ENCODE results near the gene TROAP. TPM values are rescaled to one million over a fixed set of nuclear protein-coding genes. Genes with fewer than 3 reads are reported as not detected.
"Not testable (repeated sequence)": the region's sequence is repeated elsewhere in the genome, so short reads cannot be mapped to it uniquely, and the experiment has no call there.

Gene TROAP
- polyA plus RNA-seq, 4 donors = 14.6 to 38.3 (median 25.5) TPM

GRCh38 chr12:49327887-49328286 lies 4.8 kb downstream of the TROAP start:
- DNase-seq (ENCODE audit: low read depth in 4 of 4, low spot score in 2 of 4) = no peak

GRCh38 chr12:49328816-49329215 lies 5.8 kb downstream of the TROAP start:
- no peak for DNase-seq (ENCODE audit: low read depth in 4 of 4, low spot score in 2 of 4)

- DNase-seq (ENCODE audit: low read depth in 4 of 4, low spot score in 2 of 4) = no peak
Measured at GRCh38 chr12:49330032-49330619, 7.1 kb downstream of the TROAP start.

GRCh38 chr12:49330631-49331379 lies 7.8 kb downstream of the TROAP start:
- DNase-seq (ENCODE audit: low read depth in 4 of 4, low spot score in 2 of 4) = no peak

- no peak for DNase-seq (ENCODE audit: low read depth in 4 of 4, low spot score in 2 of 4)
Measured at GRCh38 chr12:49331380-49332222, 8.5 kb downstream of the TROAP start.

GRCh38 chr12:49332441-49332861 lies 9.4 kb downstream of the TROAP start:
- no peak for DNase-seq (ENCODE audit: low read depth in 4 of 4, low spot score in 2 of 4)

GRCh38 chr12:49332891-49333371 lies 9.9 kb downstream of the TROAP start:
- DNase-seq (ENCODE audit: low read depth in 4 of 4, low spot score in 2 of 4) = no peak

- not testable (repeated sequence) for DNase-seq (ENCODE audit: low read depth in 4 of 4, low spot score in 2 of 4)
Measured at GRCh38 chr12:49333778-49334177, 10.7 kb downstream of the TROAP start.

GRCh38 chr12:49334226-49334625 lies 11.2 kb downstream of the TROAP start:
- no peak for DNase-seq (ENCODE audit: low read depth in 4 of 4, low spot score in 2 of 4)

- no peak for DNase-seq (ENCODE audit: low read depth in 4 of 4, low spot score in 2 of 4)
Measured at GRCh38 chr12:49334681-49335080, 11.6 kb downstream of the TROAP start.

- DNase-seq (ENCODE audit: low read depth in 4 of 4, low spot score in 2 of 4) = no peak
Measured at GRCh38 chr12:49335118-49335954, 12.3 kb downstream of the TROAP start.

- DNase-seq (ENCODE audit: low read depth in 4 of 4, low spot score in 2 of 4) = no peak
Measured at GRCh38 chr12:49335955-49336644, 13.0 kb downstream of the TROAP start.

- no peak for DNase-seq (ENCODE audit: low read depth in 4 of 4, low spot score in 2 of 4)
Measured at GRCh38 chr12:49336645-49337584, 13.9 kb downstream of the TROAP start, which contains the start of gene C1QL4. TSS of gene C1QL4 (minus strand) at chr12:49337188. CDS start at chr12:49336477, 711 bp downstream.

- no peak for DNase-seq (ENCODE audit: low read depth in 4 of 4, low spot score in 2 of 4)
Measured at GRCh38 chr12:49338830-49339463, 15.9 kb downstream of the TROAP start.

- no peak for DNase-seq (ENCODE audit: low read depth in 4 of 4, low spot score in 2 of 4)
Measured at GRCh38 chr12:49339464-49339861, 16.4 kb downstream of the TROAP start.

- no peak for DNase-seq (ENCODE audit: low read depth in 4 of 4, low spot score in 2 of 4)
Measured at GRCh38 chr12:49340095-49340870, 17.2 kb downstream of the TROAP start.
